Measurements from ENCODE around the gene BDKRB1. TPM values are rescaled to one million over a fixed set of nuclear protein-coding genes. Genes with fewer than 3 reads are reported as not detected.

BDKRB1 gene
- total RNA-seq, 4 donors from 2014 or later, result 2.2 to 3.4 (median 2.8) TPM

DNA sequence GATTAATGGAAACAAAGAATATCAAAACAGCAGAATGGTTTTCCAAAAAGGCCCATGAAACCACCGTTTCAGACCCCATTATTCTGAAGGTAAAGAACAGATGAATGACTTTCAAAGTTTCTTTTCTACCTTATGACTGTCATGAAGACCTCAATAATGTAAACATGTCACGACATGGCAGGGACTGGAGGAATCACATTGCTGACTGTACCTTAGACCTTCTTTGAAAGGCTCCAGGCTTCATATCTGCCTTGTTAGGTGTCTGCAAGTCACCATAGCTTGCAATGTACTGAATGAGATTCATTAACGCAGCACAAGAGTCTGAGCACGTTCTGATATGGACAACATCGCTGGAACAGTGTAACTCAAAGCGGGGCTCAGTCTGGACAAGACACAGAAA is 54.9 kb downstream of the BDKRB1 start:
- peak overlapping the region in 3 of 4 donors; percentile 21 to 79 (median 59) for H3K27ac ChIP-seq
- no peak for DNase-seq
- no peaks in the 10 kb centered on the region for H3K27me3 ChIP-seq
- H3K36me3 ChIP-seq, result peaks cover 0 to 62% (median 0%) of the 10 kb centered on the region in 3 donors
- TF ChIP-seq, protein P1, sequence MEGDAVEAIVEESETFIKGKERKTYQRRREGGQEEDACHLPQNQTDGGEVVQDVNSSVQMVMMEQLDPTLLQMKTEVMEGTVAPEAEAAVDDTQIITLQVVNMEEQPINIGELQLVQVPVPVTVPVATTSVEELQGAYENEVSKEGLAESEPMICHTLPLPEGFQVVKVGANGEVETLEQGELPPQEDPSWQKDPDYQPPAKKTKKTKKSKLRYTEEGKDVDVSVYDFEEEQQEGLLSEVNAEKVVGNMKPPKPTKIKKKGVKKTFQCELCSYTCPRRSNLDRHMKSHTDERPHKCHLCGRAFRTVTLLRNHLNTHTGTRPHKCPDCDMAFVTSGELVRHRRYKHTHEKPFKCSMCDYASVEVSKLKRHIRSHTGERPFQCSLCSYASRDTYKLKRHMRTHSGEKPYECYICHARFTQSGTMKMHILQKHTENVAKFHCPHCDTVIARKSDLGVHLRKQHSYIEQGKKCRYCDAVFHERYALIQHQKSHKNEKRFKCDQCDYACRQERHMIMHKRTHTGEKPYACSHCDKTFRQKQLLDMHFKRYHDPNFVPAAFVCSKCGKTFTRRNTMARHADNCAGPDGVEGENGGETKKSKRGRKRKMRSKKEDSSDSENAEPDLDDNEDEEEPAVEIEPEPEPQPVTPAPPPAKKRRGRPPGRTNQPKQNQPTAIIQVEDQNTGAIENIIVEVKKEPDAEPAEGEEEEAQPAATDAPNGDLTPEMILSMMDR (IDR thresholded peaks at IDR 0.05), result no peak
- no peak for TF ChIP-seq POLR2A (IDR thresholded peaks at IDR 0.05)
- H3K4me1 ChIP-seq, result peaks cover 0 to 11% (median 0%) of the 10 kb centered on the region in 4 donors
- H3K4me3 ChIP-seq, result peak overlapping the region in 1 of 4 donors; percentile 2
- H3K9me3 ChIP-seq, result no peaks in the 10 kb centered on the region

Small RNAs within 50 kb of the gene (small RNA-seq; reads per million reads assigned to genes)
- gene CKS1BP1, result 0 reads per million in 2 donors

Other genes starting within 250 kb of the BDKRB1 start
- 1 to 10 TPM; 1.2 to 6.2 (median 4.5) TPM for gene C14orf132, start 216.8 kb upstream of the BDKRB1 start, total RNA-seq
- gene BDKRB2, start 51.4 kb upstream of the BDKRB1 start, total RNA-seq, result 10 to 100 TPM; 12.4 to 18.9 (median 16.9) TPM
- 10 to 100 TPM; 39.8 to 85.8 (median 47.4) TPM for gene ATG2B, start 107.1 kb downstream of the BDKRB1 start, total RNA-seq
- gene GSKIP, start 107.3 kb downstream of the BDKRB1 start, total RNA-seq, result 100 to 1,000 TPM in 1 of 4 donors, 10 to 100 TPM in 3; 56.8 to 140 (median 62.8) TPM
- gene AK7, start 135.9 kb downstream of the BDKRB1 start, total RNA-seq, result 10 to 100 TPM in 1 of 4 donors, 1 to 10 TPM in 2, not detected in 1; 6.2 to 10.8 (median 9.1) TPM
- gene PAPOLA, start 246.2 kb downstream of the BDKRB1 start, total RNA-seq, result 100 to 1,000 TPM; 175 to 206 (median 183) TPM

All from Peyer's patch (tissue), 4 donors.